ENCODE data around the gene IPO4.

Gene IPO4

DNA sequence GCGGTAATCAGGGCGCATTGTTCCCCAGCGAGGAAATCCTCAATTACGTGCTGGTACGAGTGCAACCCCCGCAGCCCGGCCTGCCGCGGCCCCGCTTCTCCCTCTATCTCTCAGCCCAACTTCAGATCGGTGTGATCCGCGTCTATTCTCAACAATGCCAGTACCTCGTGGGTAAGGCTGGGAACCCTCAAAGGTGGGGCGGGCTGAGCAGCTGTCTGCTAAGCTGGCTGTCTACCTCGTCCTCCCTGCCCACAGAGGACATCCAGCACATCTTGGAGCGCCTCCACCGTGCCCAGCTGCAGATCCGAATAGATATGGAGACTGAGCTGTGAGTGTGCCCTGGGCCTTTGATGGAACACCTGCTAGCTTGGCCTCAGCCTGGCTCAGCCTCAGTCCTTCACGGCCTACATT lies 15.7 kb downstream of the IPO4 start:
- DNase-seq = no peak

DNA sequence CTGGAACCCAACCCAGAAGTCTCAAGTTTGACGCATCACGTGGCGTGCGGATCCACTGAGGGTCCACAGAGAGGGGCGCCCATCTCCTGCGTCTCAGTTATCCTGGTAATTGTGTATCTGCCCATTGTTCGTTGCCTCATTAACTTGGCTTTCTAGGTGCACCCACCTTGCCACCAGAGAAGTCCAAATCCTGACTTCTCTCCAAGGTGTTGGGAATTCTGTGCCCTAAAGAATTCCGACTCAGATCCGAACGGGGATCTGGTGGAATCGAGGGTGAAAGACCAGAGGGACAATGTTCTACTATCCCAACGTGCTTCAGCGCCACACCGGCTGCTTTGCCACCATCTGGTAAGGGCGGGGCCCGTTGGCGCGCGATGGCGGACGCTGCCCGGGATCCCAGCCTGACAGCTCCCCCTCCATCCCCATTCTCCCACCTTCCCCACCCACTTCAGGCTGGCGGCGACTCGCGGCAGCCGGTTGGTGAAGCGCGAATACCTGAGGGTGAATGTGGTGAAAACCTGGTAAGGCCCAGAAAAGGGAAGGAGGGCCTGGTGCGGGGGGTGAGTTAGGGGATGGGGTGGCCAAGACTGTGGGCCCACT lies 16.3 kb downstream of the IPO4 start:
- peak in 1 of 2 donors; percentile 48 for DNase-seq

DNA sequence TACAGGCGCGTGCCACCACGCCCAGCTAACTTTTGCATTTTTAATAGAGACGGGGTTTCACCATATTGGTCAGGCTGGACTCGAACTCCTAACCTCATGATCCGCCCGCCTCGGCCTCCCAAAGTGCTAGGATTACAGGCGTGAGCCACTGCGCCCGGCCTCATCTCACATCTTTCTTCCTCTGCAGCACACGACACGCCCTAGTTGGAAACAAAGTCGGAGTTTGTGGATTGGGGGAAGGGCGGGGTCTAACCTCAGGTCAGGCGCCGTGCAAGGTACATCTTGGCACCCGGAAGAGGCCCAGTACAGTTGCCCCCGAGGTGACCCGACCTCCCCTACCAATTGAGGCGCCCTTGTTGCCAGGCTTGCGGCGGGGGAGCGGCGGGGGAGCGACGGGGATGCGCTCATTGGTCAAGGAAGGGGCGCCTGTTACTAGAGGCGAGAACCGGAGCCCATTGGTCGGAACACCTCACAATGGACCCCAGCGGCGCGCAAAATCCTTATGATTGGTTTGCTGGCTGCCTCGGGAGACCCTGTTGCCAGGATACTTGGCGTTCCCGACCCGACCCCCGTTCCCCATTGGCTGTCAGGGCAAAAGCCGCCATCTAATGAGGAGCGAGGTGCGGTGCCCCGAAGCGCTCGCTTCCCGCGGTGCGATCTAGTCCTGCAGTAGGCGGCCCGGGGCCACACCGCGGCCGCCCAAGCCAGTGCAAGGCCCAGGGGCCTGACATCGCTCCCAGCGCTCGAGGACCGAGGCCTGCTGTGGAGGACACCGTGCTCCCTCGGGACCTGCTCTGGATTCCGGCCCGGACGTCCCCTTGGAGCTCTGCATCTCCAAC lies 17.0 kb downstream of the IPO4 start, which contains the start of gene REC8:
TSS of gene REC8 (plus strand) at position 659 of the 839 bp plus-strand sequence. CDS start 473 bp downstream, outside the sequence.
- DNase-seq = peak; percentile 90 to 92

DNA sequence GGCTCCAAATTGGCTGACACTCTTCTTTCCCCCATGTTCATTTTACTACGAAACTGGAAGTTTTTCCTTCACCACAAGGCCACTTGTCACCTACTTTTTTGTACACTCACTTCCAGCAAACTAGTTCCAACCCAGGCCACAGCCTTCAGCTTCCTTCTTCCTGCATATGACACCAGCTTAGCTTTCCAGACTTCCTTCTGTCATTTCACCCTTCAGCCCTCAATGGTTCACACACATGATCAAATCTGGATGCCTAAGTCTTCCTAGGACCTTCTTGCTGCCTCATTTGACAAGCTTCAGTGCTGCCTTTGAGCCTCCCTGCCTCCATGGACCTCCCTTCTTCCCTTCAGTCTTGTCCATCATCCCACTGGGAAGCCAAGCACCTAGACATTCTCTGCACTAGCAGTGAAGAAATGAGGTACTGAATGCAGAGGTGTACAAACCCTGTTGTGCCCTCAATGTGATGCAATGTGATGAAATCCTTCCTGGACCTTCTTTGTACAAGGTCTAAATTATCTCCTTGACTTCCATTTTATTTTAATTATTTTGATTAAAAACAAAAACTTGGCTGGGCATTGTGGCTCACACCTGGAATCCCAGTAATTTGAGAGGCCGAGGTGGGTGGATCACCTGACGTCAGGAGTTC lies 21.0 kb downstream of the IPO4 start:
- no peak for DNase-seq

DNA sequence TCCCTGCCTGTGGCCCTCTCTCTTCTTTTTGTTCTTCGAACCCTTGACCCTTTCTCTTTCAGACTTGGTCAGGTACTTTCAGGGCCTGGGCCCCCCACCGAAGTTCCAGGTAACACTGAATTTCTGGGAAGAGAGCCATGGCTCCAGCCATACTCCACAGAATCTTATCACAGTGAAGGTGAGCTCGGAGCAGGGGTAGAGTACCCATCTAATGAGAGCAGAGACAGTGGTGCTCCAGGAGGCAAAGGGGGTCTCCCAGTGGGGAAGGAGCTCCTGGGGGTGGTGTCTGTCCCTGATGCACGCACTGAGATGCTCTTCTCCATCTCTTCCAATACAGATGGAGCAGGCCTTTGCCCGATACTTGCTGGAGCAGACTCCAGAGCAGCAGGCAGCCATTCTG lies 22.8 kb downstream of the IPO4 start:
- no peak for DNase-seq

DNA sequence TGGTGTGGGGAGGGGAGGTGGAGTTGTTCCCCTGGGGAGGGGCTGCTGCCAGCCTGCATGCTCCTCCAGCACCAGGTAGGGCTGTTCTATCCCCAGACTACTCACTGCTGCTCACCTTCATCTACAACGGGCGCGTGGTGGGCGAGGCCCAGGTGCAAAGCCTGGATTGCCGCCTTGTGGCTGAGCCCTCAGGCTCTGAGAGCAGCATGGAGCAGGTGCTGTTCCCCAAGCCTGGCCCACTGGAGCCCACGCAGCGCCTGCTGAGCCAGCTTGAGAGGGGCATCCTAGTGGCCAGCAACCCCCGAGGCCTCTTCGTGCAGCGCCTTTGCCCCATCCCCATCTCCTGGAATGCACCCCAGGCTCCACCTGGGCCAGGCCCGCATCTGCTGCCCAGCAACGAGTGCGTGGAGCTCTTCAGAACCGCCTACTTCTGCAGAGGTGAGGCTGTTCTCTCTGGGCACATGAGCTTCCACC lies 24.1 kb downstream of the IPO4 start:
- no peak for DNase-seq

DNA sequence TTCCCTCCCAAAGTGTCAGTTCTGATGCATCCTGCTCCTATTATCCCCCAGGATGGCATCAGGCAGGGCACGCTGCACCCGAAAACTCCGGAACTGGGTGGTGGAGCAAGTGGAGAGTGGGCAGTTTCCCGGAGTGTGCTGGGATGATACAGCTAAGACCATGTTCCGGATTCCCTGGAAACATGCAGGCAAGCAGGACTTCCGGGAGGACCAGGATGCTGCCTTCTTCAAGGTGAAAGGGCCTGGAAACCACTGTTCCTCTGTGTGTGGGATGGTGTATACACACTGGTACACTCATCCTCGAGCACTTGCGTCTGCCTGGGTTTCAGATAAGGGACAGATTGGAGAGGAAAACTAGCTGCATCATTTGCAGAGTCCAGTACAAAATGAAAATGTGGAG lies 26.5 kb downstream of the IPO4 start:
- DNase-seq = no peak

DNA sequence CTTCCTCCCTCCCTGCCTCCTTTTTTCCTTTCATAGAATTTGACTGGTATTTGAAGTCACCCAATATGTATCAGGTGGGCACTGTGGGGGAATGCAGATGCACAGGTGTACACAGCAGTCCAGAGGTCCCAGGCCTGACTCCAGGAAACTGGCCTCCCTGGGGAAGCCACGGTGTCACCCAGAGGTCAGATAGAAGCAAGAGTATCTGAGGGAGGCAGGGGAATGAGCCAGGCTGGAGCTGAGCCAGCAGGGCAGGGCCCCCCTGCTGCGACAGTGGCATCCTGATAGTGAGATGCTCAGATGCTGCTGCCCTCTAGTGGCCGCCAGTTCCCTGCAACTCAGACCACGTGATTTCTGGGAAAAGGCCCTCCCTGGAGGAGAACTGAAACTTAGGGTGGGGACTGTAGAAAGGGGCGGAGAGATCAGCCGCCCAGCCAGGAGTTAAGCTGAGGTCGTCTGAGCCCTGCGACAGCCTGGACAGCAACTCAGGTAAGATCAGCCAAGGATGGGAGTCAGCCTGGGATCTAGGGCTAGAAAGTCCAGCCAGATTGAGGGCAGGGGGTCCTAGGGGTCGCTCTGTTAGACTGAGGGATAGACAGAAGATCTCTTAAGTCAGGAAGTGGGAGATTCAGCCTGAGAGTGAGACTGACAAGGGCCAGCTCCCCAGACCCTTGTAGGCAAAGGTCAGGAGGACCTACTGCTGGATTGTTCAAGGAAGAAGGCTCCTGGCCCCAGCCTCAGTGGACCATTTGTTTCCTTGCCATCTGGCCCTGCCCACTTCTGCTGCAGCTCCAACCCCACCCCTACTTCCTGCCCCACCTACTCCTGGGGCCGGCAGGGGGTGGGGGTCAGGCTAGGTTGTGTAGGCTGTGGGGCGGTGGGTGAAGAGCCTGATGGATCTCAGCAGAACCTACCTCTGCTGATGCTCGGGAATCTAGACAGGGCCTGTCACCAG lies 27.5 kb downstream of the IPO4 start, which contains the start of gene IRF9:
TSS of gene IRF9 (plus strand) at position 416 of the 955 bp plus-strand sequence. CDS start 880 bp downstream, outside the sequence.
- peak; percentile 93 to 94 for DNase-seq

DNA sequence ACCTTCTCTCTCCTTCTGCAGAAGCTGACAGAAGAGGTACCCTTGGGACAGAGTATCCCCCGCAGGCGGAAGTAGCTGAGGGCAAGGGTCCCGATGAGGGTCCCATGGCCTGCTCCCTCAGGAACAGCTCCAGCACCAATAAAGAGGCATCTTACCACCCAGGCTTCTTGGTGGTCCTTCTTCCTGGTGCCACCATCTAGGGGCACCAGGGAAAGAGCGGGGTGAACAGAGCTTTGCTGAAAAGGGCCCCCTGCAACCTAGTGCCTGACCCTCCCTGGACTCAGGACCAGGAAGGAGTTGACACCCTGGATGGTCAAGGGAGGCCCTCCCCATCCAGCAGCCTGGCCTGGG lies 28.1 kb downstream of the IPO4 start:
- no peak for DNase-seq

DNA sequence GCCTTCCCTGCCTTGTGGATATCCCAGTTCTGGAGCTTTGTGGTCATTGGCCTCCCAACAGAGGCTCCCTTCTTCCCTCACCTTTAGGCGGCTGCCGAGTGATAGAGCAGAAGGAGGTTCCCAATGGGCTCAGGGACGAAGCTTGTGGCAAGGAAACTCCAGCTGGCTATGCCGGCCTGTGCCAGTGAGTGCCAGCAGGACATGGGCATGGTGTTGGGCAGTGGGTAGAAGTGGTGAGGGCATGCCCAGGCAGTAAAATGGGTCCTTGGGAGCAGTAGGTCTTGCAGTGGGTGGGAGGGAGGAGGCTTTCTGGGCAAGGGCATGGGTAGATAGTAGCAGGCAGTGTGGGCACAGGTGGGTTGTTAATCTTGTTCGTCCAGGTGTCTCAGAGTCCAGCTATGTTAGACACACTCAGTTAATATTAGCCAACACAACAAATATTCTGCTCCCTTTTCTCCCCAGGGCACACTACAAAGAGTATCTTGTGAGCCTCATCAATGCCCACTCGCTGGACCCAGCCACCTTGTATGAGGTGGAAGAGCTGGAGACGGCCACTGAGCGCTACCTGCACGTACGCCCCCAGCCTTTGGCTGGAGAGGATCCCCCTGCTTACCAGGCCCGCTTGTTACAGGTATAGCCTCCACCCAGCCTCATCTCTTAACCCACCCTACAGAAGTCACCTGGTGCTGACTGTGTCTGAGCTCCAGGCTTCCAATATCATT lies 28.7 kb downstream of the IPO4 start:
- DNase-seq = no peak

DNA sequence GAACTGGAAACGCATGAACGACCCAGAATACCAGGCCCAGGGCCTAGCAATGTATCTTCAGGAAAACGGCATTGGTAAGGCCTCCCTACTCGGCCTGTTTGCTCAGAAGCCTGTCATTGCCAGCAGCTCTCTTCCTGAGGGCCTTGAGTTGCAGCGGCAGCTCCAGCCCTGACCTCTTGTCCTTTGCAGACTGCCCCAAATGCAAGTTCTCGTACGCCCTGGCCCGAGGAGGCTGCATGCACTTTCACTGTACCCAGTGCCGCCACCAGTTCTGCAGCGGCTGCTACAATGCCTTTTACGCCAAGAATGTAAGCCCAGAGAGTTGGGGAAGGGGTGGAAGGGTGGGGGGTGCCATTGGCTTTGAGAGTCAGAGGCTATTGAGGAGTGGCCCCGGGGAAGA lies 31.3 kb downstream of the IPO4 start:
- no peak for DNase-seq

DNA sequence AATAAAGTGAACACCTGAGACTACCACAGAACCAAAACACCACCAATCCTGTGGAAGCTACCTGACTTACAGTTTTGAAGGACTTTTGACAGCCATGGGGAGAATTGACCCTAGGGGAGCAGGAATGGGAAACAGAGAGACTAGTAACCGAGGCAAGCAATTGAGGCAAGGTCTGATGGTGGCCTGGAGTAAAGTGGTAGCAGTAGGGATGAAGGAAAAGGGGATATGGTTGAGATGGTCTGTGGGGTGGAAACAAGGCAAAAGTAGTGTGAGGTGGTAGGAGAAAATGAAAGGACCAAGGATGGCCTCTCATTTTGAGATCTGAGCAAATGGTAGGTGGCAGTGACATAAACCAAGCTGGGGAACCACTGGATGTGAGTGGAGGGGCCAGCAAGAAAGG lies 31.8 kb downstream of the IPO4 start:
- DNase-seq = no peak

DNA sequence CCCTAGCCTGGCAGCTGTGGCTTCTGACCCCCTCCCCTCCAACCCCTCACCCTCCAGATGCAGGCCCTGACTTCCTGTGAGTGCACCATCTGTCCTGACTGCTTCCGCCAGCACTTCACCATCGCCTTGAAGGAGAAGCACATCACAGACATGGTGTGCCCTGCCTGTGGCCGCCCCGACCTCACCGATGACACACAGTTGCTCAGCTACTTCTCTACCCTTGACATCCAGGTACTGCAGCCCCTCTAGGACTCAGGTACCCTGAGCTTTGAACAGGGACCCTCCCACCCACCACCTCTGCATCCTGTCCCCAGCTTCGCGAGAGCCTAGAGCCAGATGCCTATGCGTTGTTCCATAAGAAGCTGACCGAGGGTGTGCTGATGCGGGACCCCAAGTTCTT lies 33.5 kb downstream of the IPO4 start:
- DNase-seq = no peak

DNA sequence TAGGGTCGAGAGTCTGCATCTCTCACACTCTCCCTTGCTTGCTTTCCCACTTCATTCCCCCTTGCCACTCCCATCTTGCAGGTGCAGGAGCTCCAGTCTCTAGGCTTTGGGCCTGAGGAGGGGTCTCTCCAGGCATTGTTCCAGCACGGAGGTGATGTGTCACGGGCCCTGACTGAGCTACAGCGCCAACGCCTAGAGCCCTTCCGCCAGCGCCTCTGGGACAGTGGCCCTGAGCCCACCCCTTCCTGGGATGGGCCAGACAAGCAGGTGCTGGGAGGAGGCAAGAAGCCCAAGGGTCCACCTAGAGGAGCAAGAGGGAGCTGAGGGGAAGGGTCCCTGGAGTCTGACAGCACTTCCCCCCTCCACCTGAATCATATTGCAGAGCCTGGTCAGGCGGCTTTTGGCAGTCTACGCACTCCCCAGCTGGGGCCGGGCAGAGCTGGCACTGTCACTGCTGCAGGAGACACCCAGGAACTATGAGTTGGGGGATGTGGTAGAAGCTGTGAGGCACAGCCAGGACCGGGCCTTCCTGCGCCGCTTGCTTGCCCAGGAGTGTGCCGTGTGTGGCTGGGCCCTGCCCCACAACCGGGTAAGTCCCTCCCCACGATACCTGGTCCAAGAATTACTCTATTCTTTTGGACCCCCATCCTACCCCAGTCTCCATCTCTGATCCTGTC lies 37.1 kb downstream of the IPO4 start:
- no peak for DNase-seq

DNA sequence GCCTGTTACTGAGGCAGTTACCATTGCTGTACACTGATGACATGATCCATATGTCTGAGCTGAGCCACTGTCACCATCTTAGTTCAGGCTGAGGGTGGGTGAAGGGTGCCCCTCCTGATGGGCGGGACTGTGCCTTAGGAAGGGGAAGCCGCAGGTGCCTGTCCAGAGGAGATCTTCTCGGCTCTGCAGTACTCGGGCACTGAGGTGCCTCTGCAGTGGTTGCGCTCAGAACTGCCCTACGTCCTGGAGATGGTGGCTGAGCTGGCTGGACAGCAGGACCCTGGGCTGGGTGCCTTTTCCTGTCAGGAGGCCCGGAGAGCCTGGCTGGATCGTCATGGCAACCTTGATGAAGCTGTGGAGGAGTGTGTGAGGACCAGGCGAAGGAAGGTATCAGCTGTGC lies 37.6 kb downstream of the IPO4 start:
- DNase-seq = no peak

DNA sequence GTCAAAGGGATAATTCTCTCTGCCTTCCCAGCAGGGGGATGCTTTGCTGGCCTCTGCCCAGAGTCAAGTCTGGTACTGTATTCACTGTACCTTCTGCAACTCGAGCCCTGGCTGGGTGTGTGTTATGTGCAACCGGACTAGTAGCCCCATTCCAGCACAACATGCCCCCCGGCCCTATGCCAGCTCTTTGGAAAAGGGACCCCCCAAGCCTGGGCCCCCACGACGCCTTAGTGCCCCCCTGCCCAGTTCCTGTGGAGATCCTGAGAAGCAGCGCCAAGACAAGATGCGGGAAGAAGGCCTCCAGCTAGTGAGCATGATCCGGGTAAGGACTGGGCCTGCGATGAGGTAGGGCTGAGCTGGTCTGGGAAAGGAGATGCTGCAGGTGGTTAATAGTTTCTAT lies 38.0 kb downstream of the IPO4 start:
- DNase-seq = no peak

DNA sequence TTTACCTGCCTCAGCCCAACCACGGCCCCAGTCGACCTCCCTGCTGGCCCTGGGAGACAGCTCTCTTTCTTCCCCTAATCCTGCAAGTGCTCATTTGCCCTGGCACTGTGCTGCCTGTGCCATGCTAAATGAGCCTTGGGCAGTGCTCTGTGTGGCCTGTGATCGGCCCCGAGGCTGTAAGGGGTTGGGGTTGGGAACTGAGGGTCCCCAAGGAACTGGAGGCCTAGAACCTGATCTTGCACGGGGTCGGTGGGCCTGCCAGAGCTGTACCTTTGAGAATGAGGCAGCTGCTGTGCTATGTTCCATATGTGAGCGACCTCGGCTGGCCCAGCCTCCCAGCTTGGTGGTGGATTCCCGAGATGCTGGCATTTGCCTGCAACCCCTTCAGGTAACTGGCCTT lies 38.6 kb downstream of the IPO4 start:
- no peak for DNase-seq

DNA sequence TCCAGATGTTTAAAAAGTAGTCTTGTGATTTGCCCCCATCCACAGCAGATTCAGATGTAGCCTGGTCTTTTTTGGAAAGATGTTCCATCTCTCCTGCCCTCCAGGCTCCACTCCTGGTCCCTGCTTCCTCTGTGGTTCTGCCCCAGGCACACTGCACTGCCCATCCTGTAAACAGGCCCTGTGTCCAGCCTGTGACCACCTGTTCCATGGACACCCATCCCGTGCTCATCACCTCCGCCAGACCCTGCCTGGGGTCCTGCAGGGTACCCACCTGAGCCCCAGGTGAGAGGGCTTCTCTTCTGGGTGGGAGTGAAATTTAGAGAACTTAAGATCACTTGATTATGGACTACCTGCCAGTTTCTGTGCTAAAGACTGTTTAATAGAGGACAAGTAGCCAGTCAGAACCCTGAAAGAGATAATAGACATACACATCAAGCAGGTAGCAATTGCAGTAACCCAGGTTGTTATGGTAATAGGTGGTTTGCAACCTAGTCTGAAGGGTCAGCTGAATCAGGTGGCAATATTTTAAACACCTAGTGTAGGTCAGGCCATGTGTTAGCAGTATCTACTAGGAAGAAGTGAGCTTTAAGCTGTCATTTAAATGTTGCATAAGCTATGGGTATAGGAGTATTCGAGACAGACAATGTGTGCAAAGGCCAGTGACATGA lies 39.2 kb downstream of the IPO4 start:
- no peak for DNase-seq

DNA sequence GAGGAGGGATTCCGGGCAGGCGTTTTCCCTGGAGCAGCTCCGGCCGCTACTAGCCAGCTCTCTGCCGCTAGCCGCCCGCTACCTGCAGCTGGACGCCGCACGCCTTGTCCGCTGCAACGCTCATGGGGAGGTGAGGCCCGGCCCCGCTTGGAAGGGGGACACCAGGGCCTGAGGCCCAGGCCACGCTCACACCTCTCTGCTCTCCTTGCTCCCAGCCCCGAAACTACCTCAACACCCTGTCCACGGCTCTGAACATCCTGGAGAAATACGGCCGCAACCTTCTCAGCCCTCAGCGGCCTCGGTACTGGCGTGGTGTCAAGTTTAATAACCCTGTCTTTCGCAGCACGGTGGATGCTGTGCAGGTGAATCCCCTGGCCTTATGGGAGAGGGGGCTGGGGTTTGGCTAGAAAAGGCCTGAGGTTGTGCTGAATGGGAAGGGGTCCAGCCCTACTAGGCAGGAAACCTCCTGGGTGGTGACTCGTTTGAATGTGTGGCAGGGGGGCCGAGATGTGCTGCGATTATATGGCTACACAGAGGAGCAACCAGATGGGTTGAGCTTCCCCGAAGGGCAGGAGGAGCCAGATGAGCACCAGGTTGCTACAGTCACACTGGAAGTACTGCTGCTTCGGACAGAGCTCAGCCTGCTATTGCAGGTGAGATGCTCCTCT lies 40.7 kb downstream of the IPO4 start:
- DNase-seq = no peak
